GM18868 (cell line): ENCODE results near the gene CD22.

Experiments used
- ATAC-seq: cut with Tn5 transposase; IDR thresholded peaks from one replicate; pipeline ENCODE4 v1.9.1; 2021; ENCODE audit warnings: mild to moderate bottlenecking, moderate library complexity; ENCODE audit not compliant: unreplicated experiment

The CD22 gene

DNA sequence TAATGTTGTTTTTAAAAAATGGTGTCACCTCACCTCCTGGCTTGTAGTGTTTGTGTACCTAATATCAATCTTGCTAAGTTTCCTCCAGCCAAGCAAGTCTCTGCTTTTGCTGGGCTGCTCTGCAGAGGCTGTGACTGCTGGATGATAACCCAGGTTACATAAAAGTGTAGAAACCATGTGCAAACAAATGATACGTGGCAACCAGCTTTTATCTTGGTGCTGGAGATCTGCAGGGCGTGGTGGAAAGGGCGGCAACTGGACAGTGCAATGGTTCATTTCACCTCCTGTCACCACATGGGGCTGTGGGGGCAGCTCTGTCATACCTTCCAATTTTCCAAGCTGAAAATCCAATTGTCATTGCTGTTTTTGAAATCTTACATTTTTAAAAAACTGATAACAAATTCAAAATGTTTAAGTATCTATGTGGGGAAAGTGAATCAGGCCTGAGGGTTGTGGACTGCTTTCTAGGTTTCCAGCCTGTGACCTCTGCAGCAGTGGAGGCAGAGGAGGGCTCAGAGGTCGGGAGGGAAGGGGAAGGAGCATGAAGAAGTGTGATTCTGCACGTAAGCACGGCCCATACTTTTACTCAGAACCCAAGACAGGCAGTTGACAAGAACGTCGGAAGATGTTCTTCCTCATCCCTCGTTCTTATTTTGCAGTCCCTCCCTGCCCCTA, 51.6 kb downstream of the CD22 start:
- ATAC-seq: no peak

DNA sequence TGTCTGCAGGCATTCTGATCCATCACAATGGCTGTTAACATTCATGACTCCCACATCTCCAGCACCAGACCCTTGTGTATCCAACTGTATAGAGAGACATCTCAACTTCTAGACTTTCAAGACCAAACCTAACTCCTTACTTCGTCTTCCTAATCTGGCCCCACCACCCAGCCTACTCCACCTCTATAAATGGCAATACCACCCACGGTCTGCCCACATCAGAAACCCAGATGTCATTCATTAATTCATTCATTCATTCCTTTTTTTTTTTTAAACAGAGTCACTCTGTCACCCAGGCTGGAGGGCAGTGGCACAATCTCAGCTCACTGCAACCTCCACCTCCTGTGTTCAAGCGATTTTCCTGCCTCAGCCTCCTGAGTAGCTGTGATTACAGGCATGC, 52.3 kb downstream of the CD22 start:
- ATAC-seq: no peak

DNA sequence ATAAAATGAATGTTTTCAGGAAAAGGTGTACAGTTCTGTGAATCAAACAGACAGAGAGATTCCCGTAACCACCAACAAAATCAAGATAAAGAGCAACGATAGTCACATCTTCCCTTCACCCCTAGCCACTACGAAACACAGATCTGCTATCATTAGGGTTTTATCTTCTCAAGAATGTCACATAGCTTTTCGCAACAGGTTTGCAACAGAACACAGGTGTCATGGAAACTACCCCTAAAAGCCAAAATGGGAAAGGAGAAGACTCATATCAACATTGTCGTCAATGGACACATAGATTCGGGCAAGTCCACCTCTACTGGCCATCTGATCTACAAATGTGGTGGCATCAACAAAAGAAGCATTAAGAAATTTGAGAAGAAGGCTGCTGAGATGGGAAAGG, 52.9 kb downstream of the CD22 start:
- no peak for ATAC-seq

DNA sequence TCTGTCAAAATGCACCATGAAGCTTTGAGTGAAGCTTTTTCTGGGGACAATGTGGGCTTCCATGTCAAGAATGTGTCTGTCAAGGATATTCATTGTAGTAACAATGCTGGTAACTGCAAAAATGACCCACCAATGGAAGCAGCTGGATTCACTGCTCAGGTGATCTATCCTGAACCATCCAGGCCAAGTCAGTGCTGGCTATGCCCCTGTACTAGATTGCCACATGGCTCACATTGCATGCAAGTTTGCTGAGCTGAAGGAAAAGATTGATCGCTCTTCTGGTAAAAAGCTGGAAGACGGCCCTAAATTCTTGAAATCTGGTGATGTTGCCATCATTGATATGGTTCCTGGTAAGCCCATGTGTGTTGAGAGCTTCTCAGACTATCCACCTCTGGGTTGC, 54.5 kb downstream of the CD22 start:
- no peak for ATAC-seq

DNA sequence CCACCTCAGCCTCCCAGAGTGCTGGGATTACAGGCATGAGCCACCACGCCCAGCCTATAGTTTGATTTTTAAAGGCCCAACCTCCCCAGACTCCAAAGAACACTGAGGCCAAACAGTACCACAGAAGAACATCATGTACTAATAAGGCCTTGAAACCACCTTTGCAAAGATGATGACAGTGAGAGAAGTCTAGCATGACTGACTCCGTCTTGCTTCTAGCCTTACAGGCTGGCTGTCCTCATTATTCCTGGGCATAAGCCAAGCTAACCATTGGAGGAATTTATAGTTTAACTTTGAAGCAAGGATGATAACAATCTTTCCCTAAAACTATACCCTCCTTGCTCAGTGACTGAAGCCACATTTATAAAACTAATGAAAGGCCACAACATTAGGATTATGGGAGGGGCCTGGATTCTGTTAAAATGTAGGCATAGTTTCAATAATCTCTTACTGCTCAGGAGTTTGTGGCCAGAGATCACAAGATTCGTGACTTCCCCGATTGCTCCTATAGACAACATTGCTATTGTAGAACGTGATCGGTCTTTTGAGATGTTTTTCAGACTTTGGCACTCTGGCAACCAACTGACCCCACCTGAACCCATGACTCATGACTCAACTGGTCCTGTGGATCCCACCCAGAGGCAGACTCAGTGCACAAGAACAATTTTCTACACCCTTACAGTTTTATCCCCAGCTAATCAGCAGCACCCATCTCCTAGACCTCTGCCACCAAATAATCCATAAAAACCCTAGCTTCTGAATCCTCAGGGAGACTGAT, 59.5 kb downstream of the CD22 start:
- no peak for ATAC-seq

DNA sequence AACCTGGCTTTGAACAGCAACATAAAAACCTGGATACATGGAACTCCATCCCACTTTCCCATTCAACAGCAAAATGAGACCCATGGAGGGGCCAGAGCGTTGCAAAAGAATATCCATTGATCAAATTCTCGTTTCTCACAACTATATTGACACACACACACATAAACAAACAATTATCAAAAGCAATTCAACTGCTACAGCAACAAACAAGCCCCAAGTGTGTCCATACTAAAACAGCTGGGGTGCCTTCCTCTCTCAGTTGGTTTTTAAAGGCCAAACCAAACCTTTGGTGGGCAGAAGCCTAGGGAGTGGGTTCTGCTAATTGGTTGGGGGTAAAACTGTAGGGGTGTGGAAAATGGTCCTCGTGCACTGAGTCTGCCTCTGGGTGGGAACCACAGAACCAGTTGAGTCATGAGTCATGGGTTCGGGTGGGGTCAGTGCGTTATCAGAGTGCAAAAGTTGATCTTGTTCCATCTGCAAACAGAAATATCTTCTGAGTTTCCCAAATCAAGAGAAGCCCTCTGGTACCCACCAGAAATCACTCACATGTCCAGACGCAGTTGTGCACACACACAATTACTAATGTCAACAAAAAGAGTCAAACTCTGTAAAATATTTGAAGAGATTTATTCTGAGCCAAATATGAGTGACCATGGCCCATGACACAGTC, 60.3 kb downstream of the CD22 start:
- no peak for ATAC-seq

DNA sequence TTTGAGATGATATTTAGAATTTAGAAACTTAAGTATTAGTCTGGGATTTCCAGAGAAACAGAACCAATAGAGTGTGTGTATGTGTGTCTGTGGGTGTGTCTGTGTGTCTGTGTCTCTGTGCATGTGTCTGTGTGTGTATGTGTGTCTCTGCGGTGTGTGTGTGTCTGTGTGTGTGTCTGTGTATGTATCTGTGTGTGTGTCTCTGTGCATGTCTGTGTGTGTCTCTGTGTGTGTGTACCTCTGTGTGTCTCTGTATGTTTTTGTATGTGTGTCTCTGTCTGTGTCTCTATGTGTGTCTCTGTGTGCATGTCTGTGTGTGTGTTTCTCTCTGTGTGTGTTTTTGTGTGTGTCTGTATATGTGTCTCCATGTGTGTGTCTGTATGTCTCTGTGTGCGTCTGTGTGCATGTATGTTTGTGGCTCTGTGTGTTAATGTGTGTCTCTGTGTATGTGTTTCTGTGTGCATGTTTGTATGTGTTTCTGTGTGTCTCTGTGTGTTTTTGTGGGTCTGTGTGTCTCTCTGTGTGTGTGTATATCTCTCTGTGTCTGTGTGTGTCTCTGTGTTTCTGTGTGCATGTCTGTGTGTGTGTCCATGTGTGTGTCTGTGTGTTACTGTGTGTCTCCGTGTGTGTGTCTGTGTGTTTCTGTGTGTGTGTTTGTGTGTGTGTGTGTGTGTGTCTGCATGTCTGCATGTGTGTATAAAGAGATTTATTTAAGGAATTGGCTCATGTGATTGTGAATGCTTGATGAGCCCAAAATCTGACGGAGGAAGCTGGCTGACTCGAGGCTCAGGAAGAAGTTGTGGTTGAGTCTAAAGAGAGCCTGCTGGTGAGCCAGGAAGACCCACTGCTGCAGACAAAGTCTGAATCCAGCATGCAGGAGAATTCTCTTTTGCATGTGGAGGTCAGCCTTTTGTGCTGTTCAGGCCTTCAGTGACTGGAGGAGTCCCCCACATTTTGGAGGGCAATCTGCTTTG, 64.0 kb downstream of the CD22 start:
- no peak for ATAC-seq

DNA sequence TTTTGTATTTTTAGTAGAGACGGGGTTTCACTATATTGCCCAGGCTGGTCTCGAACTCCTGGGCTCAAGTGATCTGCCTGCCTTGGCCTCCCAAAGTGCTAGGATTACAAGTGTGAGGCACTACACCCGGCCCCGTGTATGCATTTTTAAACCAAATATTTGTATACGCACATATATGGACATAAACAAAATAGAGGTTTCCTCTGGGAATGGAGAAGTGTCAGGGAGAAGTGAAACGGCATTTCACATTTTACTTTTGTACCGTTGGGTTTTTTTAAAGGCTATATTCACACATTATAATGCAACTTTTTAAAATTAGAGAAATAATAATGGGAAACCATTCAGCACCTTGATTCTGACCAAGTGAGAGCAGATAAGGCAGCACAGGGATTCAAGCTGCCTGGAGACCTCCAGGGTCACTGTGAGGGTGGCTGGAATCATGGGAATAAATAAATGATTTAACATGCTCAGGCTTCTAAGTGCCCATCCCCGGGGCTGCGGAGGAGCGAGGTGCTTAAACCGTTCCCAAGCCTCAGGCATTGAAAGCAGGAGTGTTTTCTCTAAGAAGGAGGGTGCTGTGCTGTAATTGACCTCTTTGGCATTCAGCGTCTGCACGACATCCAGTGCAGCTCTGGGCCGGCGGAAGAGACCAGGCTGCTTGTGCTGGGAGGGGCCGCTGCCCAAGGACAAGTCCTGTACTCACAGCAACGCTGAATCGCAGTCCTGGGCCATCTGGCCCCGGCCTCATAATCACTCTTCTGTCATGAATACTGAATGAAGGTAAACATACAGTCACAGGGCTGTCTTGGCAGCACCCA, 66.6 kb downstream of the CD22 start:
- no peak for ATAC-seq

DNA sequence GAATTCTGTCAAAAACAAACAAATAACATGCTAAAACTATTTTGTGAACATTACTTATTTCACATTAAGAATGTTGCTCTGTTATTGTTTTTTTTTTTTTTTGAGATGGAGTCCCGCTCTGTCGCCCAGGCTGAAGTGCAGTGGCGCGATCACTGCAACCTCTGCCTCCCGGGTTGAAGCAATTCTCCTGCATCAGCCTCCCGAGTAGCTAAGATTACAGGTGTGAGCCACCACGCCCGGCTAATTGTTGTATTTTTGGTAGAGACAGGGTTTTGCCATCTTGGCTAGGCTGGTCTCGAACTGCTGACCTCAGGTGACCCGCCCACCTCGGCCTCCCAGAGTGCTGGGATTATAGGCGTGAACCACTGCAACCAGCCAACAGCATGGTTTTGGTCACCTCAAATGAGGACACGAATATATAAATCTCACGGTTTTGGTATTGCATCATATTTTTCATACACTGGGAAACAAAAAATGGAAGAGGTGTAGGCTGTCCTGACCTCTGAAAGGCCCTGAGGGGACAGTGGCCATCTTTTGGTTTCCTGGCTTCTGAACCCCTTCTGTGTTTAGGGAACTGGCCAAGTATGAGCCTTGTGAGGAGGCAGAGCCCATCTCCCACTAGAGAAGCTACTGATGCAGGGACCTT, 67.4 kb downstream of the CD22 start:
- no peak for ATAC-seq
